Sigmoid colon (tissue), 7 donors: Measurements from ENCODE around the gene INAVA. TPM values are rescaled to one million over a fixed set of nuclear protein-coding genes. Genes with fewer than 3 reads are reported as not detected.
A peak's percentile ranks its signal among the peaks of the same experiment; 100 is the strongest.

Source experiments
- DNase-seq: peaks from one replicate; pipeline ENCODE4 v3.0.0-alpha.2; 2019
- H3K27ac ChIP-seq, 4 donors: fragments of 200-600 bp; sonication (generic); one replicate each; pipeline ENCODE4 v1.5.1; 2016 to 2019; ENCODE audit warnings: mild to moderate bottlenecking in 1 of 4
- H3K27me3 ChIP-seq, 3 donors: fragments of 200-600 bp; sonication (generic); one replicate each; pipeline ENCODE4 v1.5.1; 2019; ENCODE audit warnings: mild to moderate bottlenecking in 1 of 3
- H3K36me3 ChIP-seq, 4 donors: fragments of 200-600 bp; sonication (generic); one replicate each; pipeline ENCODE4 v1.5.1; 2016 to 2019
- H3K4me1 ChIP-seq, 4 donors: fragments of 200-600 bp; sonication (generic); one replicate each; pipeline ENCODE4 v1.5.1; 2017 to 2019
- H3K4me3 ChIP-seq, 4 donors: fragments of 200-600 bp; sonication (generic); one replicate each; pipeline ENCODE4 v1.5.1; 2017 to 2019; ENCODE audit warnings: mild to moderate bottlenecking in 2 of 4, moderate library complexity in 1 of 4
- H3K9me3 ChIP-seq, 4 donors: fragments of 200-600 bp in 3 of 4; sonication (generic) in 3 of 4; one replicate each; pipeline versions ENCODE4 v1.5.1 to v1.6.1; 2013 to 2019
- EP300 ChIP-seq, 4 donors: sonication (generic); formaldehyde crosslinking; IDR thresholded peaks; one replicate each; pipeline ENCODE4 v1.6.1; 2017; ENCODE audit warnings: antibody characterized with exemption in 4 of 4
- POLR2A ChIP-seq, 2 donors: fragments of 450-650 bp; IDR thresholded peaks; one replicate each; pipeline ENCODE4 v1.6.1; 2016; ENCODE audit warnings: antibody characterized with exemption in 2 of 2, mild to moderate bottlenecking in 2 of 2, moderate library complexity in 2 of 2
- POLR2AphosphoS5 ChIP-seq, 4 donors: sonication (generic); formaldehyde crosslinking; IDR thresholded peaks; one replicate each; pipeline ENCODE4 v1.6.1; 2017; ENCODE audit warnings: antibody characterized with exemption in 4 of 4
- WGBS, 2 donors: extraction: QIAGEN DNeasy Blood & Tissue Kit; methylation state at CpG; one replicate each; pipeline ENCODE4 v1.1.7; 2013; 5-methylcytosine and 5-hydroxymethylcytosine counted together
- intact Hi-C: fragments of 100-400 bp; cut with DNase I; formaldehyde crosslinking; loops from one replicate; pipeline ENCODE4 v1.15.1; 2023
- polyA plus RNA-seq, 3 donors: library from polyadenylated mRNA; stranded (reverse); fragments of 200-250 nt; gene quantifications; one replicate each; pipeline ENCODE4 v1.2.3, GENCODE V29; 2013
- total RNA-seq, 4 donors: library from RNA; depleted of rRNA; stranded (reverse); fragments of >200 nt; gene quantifications; one replicate each; pipeline ENCODE4 v1.1.0, GENCODE V29; 2016
- TF ChIP-seq, protein P1 (sequence below), 4 experiments: fragments of 450-650 bp in 3 of 4; fragments of 200-600 bp in 1 of 4; IDR thresholded peaks; one replicate each; pipeline ENCODE4 v1.5.1; 2016 to 2019; ENCODE audit warnings: antibody characterized with exemption in 4 of 4, mild to moderate bottlenecking in 3 of 4, moderate library complexity in 2 of 4
- donor health status: healthy with polysubstance abuse.
- donor health status: Bipolar disorder and iron deficiency.
- donor health status: healthy.

INAVA gene
- total and polyA plus RNA-seq, 7 donors: 0.27 to 176 (median 1.4) TPM

DNA sequence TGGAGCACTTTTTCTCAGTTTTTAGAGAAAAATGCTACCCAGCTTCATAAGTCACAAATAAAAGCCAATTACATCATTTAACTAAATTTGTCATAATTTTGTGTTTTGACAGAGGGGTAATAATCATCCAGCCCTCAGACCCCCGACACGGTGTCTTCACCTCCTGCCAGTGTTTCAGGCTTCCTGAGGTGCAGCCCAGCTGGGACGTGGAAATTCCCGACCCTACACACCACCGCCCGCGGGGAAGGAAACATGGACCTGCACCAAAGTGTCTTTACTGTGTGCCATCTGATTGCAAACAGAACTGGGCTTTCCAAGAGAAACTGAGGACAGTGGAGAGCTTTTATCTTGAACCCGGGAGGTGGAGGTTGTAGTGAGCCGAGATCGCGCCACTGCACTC lies 7.7 kb upstream of the INAVA start:
- TF ChIP-seq EP300 (IDR thresholded peaks at IDR 0.05) (no peak), POLR2A (IDR thresholded peaks at IDR 0.05) (no peak), POLR2AphosphoS5 (IDR thresholded peaks at IDR 0.05) (no peak)
- TF ChIP-seq, protein P1, sequence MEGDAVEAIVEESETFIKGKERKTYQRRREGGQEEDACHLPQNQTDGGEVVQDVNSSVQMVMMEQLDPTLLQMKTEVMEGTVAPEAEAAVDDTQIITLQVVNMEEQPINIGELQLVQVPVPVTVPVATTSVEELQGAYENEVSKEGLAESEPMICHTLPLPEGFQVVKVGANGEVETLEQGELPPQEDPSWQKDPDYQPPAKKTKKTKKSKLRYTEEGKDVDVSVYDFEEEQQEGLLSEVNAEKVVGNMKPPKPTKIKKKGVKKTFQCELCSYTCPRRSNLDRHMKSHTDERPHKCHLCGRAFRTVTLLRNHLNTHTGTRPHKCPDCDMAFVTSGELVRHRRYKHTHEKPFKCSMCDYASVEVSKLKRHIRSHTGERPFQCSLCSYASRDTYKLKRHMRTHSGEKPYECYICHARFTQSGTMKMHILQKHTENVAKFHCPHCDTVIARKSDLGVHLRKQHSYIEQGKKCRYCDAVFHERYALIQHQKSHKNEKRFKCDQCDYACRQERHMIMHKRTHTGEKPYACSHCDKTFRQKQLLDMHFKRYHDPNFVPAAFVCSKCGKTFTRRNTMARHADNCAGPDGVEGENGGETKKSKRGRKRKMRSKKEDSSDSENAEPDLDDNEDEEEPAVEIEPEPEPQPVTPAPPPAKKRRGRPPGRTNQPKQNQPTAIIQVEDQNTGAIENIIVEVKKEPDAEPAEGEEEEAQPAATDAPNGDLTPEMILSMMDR (IDR thresholded peaks at IDR 0.05): no peak
- no peak overlapping the region for H3K27ac ChIP-seq
- H3K27me3 ChIP-seq: peaks cover 6 to 38% (median 21%) of the 10 kb centered on the region in 3 donors
- no peak overlapping the region for H3K4me3 ChIP-seq
- 74 to 76% methylated on average over 11 of the region's 11 CpGs for WGBS, 2 donors
- peaks cover 0 to 14% (median 12%) of the 10 kb centered on the region in 4 donors for H3K4me1 ChIP-seq
- no peaks in the 10 kb centered on the region for H3K36me3 ChIP-seq
- intact Hi-C loops: no loop called here
- DNase-seq: peak; percentile 25
- H3K9me3 ChIP-seq: no peaks in the 10 kb centered on the region

GRCh38 chr1:200887772-200888348 lies 6.8 kb upstream of the INAVA start:
- H3K36me3 ChIP-seq: no peaks in the 10 kb centered on the region
- H3K9me3 ChIP-seq: no peaks in the 10 kb centered on the region
- intact Hi-C loops: no loop called here
- peaks cover 0 to 14% (median 12%) of the 10 kb centered on the region in 4 donors for H3K4me1 ChIP-seq
- TF ChIP-seq EP300 (IDR thresholded peaks at IDR 0.05): no peak
- TF ChIP-seq, protein P1 (IDR thresholded peaks at IDR 0.05): no peak
- TF ChIP-seq POLR2A (IDR thresholded peaks at IDR 0.05): no peak
- TF ChIP-seq POLR2AphosphoS5 (IDR thresholded peaks at IDR 0.05): no peak
- peaks cover 6 to 41% (median 25%) of the 10 kb centered on the region in 3 donors for H3K27me3 ChIP-seq
- 69 to 88% methylated on average over 9 of the region's 9 CpGs for WGBS, 2 donors
- no peak overlapping the region for H3K4me3 ChIP-seq
- H3K27ac ChIP-seq: no peak overlapping the region
- peak; percentile 25 for DNase-seq

GRCh38 chr1:200888349-200888838 lies 6.3 kb upstream of the INAVA start:
- H3K27ac ChIP-seq: no peak overlapping the region
- peaks cover 6 to 41% (median 25%) of the 10 kb centered on the region in 3 donors for H3K27me3 ChIP-seq
- no peaks in the 10 kb centered on the region for H3K36me3 ChIP-seq
- TF ChIP-seq EP300 (IDR thresholded peaks at IDR 0.05): no peak
- no peak for TF ChIP-seq POLR2A (IDR thresholded peaks at IDR 0.05)
- no peak for TF ChIP-seq POLR2AphosphoS5 (IDR thresholded peaks at IDR 0.05)
- TF ChIP-seq, protein P1 (IDR thresholded peaks at IDR 0.05): no peak
- H3K4me3 ChIP-seq: no peak overlapping the region
- DNase-seq: peak; percentile 53
- intact Hi-C loops: no loop called here
- H3K9me3 ChIP-seq: no peaks in the 10 kb centered on the region
- WGBS, 2 donors: 49 to 82% methylated on average over 7 of the region's 7 CpGs
- H3K4me1 ChIP-seq: peaks cover 0 to 14% (median 12%) of the 10 kb centered on the region in 4 donors

GRCh38 chr1:200889571-200889970 lies 5.1 kb upstream of the INAVA start:
- H3K4me1 ChIP-seq: peaks cover 0 to 14% (median 12%) of the 10 kb centered on the region in 4 donors
- no peaks in the 10 kb centered on the region for H3K9me3 ChIP-seq
- DNase-seq: no peak
- H3K27me3 ChIP-seq: peaks cover 6 to 41% (median 25%) of the 10 kb centered on the region in 3 donors
- 90% methylated on average over 2 of the region's 2 CpGs for WGBS, 2 donors
- H3K4me3 ChIP-seq: no peak overlapping the region
- intact Hi-C loops: no loop called here
- no peak overlapping the region for H3K27ac ChIP-seq
- TF ChIP-seq POLR2A (IDR thresholded peaks at IDR 0.05) (no peak), POLR2AphosphoS5 (IDR thresholded peaks at IDR 0.05) (no peak)
- TF ChIP-seq, protein P1 (IDR thresholded peaks at IDR 0.05): no peak
- H3K36me3 ChIP-seq: no peaks in the 10 kb centered on the region
